Calu3 (cell line): ENCODE results near the gene FBXO9. TPM values are rescaled to one million over a fixed set of nuclear protein-coding genes. Genes with fewer than 3 reads are reported as not detected.

ENCODE experiments used
- BruUV-seq: library from RNA; stranded (reverse); fragments of 400-500 nt; replicated peaks from 2 replicates; lab custom pipeline; 2021; lab: Mats Ljungman, UMichigan
- CTCF ChIA-PET: fragments of 300-600 bp; sonication (Branson Sonifier 250); formaldehyde crosslinking; loops from one replicate; lab custom pipeline; 2022; ENCODE audit warnings: antibody characterized with exemption; lab: Charles Lee
- DNase-seq: peaks from one replicate; pipeline ENCODE4 v3.0.0; 2022
- H3K27ac Mint-ChIP-seq: one replicate; pipeline ENCODE4 v1.8.0; 2022; ENCODE audit warnings: mixed read lengths; ENCODE audit not compliant: unreplicated experiment
- H3K27me3 Mint-ChIP-seq: one replicate; pipeline ENCODE4 v1.8.0; 2022; ENCODE audit warnings: mixed read lengths; ENCODE audit not compliant: unreplicated experiment
- H3K36me3 Mint-ChIP-seq: one replicate; pipeline ENCODE4 v1.8.0; 2022; ENCODE audit warnings: mild to moderate bottlenecking, moderate library complexity, mixed read lengths; ENCODE audit not compliant: insufficient read depth, unreplicated experiment
- H3K4me1 Mint-ChIP-seq: one replicate; pipeline ENCODE4 v1.8.0; 2022; ENCODE audit warnings: mild to moderate bottlenecking, low read depth, mixed read lengths; ENCODE audit not compliant: unreplicated experiment
- H3K4me3 Mint-ChIP-seq: one replicate; pipeline ENCODE4 v1.8.0; 2022; ENCODE audit warnings: mild to moderate bottlenecking, low read depth, moderate library complexity, mixed read lengths; ENCODE audit not compliant: unreplicated experiment
- H3K9me3 Mint-ChIP-seq: one replicate; pipeline ENCODE4 v1.8.0; 2022; ENCODE audit warnings: low read depth, mixed read lengths; ENCODE audit not compliant: unreplicated experiment
- CTCF ChIP-seq: fragments of 200-600 bp; IDR thresholded peaks from one replicate; pipeline ENCODE4 v1.8.0; 2022; ENCODE audit warnings: antibody characterized with exemption; ENCODE audit not compliant: unreplicated experiment
- intact Hi-C: fragments of 100-400 bp; cut with micrococcal nuclease; formaldehyde crosslinking; loops from one replicate; pipeline ENCODE4 v1.10.0; 2022; ENCODE audit not compliant: unreplicated experiment
- total RNA-seq: library from RNA; stranded (reverse); gene quantifications from 2 replicates; pipeline ENCODE4 v1.2.3, GENCODE V29; 2022

FBXO9 gene
- total RNA-seq, 1 experiment from 2014 or later = 94.5 TPM

GRCh38 chr6:53029257-53029656, 35.9 kb upstream of the FBXO9 start:
- no peaks in the 10 kb centered on the region for H3K9me3 Mint-ChIP-seq
- H3K27me3 Mint-ChIP-seq = no peaks in the 10 kb centered on the region
- no peak overlapping the region for H3K27ac Mint-ChIP-seq
- no peaks in the 10 kb centered on the region for H3K36me3 Mint-ChIP-seq
- intact Hi-C loops = no loop called here
- no peaks in the 10 kb centered on the region for H3K4me1 Mint-ChIP-seq
- BruUV-seq = no TSS peak
- TF ChIP-seq CTCF = no peak
- DNase-seq = no peak
- CTCF ChIA-PET = no interaction called here
- H3K4me3 Mint-ChIP-seq = no peak overlapping the region

GRCh38 chr6:53029761-53030160, 35.4 kb upstream of the FBXO9 start:
- no peaks in the 10 kb centered on the region for H3K9me3 Mint-ChIP-seq

GRCh38 chr6:53031281-53031680, 33.9 kb upstream of the FBXO9 start:
- H3K27ac Mint-ChIP-seq = no peak overlapping the region
- CTCF ChIA-PET = no interaction called here
- intact Hi-C loops = no loop called here
- BruUV-seq = no TSS peak
- no peaks in the 10 kb centered on the region for H3K36me3 Mint-ChIP-seq
- no peak for DNase-seq
- TF ChIP-seq CTCF = no peak
- no peak overlapping the region for H3K4me3 Mint-ChIP-seq
- H3K9me3 Mint-ChIP-seq = no peaks in the 10 kb centered on the region
- no peaks in the 10 kb centered on the region for H3K27me3 Mint-ChIP-seq
- no peaks in the 10 kb centered on the region for H3K4me1 Mint-ChIP-seq

More at GRCh38 chr6:53029761-53030160, 35.4 kb upstream of the FBXO9 start:
- BruUV-seq = no TSS peak
- no peak overlapping the region for H3K27ac Mint-ChIP-seq
- intact Hi-C loops = no loop called here
- H3K4me1 Mint-ChIP-seq = no peaks in the 10 kb centered on the region
- CTCF ChIA-PET = no interaction called here
- H3K36me3 Mint-ChIP-seq = no peaks in the 10 kb centered on the region
- no peak for TF ChIP-seq CTCF
- no peak for DNase-seq
- H3K27me3 Mint-ChIP-seq = no peaks in the 10 kb centered on the region
- no peak overlapping the region for H3K4me3 Mint-ChIP-seq

GRCh38 chr6:53032849-53033248, 32.4 kb upstream of the FBXO9 start:
- no peak overlapping the region for H3K27ac Mint-ChIP-seq
- H3K4me1 Mint-ChIP-seq = no peaks in the 10 kb centered on the region
- no peaks in the 10 kb centered on the region for H3K9me3 Mint-ChIP-seq
- no TSS peak for BruUV-seq
- intact Hi-C loops = no loop called here
- no peaks in the 10 kb centered on the region for H3K36me3 Mint-ChIP-seq
- TF ChIP-seq CTCF = no peak
- H3K27me3 Mint-ChIP-seq = no peaks in the 10 kb centered on the region
- CTCF ChIA-PET = no interaction called here
- no peak overlapping the region for H3K4me3 Mint-ChIP-seq
- DNase-seq = no peak
